ENCODE data around the gene COL6A5.
"Not testable (repeated sequence)": the region's sequence is repeated elsewhere in the genome, so short reads cannot be mapped to it uniquely, and the experiment has no call there.

DNA sequence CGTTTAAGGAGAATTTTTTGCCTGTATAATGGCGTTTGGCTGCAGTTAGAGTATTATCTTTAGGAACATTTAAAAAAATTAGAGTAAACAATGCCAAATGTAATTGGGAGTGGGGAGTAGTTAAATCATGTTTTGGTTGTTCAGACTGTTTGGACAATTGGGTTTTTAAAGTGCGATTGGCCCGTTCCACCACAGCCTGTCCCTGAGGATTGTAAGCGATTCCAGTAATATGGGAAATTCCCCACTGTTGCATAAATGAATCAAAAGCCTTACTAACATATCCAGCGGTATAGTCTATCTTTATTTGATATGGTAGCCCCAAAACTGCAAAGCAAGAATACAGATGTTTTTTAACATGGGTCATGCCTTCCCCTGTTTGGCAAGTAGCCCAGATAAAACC, 101.4 kb downstream of the COL6A5 start:
- not testable (repeated sequence) for TF ChIP-seq CTCF (IDR thresholded peaks at IDR 0.05; ENCODE audit: insufficient read depth, low read length); SPI1 (IDR thresholded peaks at IDR 0.05; ENCODE audit: borderline replicate concordance, low read depth); POLR2AphosphoS5 (IDR thresholded peaks at IDR 0.05; ENCODE audit: low read depth); GABPA (IDR thresholded peaks at IDR 0.05; ENCODE audit: low read depth)
- TF ChIP-seq, protein P1, sequence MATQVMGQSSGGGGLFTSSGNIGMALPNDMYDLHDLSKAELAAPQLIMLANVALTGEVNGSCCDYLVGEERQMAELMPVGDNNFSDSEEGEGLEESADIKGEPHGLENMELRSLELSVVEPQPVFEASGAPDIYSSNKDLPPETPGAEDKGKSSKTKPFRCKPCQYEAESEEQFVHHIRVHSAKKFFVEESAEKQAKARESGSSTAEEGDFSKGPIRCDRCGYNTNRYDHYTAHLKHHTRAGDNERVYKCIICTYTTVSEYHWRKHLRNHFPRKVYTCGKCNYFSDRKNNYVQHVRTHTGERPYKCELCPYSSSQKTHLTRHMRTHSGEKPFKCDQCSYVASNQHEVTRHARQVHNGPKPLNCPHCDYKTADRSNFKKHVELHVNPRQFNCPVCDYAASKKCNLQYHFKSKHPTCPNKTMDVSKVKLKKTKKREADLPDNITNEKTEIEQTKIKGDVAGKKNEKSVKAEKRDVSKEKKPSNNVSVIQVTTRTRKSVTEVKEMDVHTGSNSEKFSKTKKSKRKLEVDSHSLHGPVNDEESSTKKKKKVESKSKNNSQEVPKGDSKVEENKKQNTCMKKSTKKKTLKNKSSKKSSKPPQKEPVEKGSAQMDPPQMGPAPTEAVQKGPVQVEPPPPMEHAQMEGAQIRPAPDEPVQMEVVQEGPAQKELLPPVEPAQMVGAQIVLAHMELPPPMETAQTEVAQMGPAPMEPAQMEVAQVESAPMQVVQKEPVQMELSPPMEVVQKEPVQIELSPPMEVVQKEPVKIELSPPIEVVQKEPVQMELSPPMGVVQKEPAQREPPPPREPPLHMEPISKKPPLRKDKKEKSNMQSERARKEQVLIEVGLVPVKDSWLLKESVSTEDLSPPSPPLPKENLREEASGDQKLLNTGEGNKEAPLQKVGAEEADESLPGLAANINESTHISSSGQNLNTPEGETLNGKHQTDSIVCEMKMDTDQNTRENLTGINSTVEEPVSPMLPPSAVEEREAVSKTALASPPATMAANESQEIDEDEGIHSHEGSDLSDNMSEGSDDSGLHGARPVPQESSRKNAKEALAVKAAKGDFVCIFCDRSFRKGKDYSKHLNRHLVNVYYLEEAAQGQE (IDR thresholded peaks at IDR 0.05; ENCODE audit: insufficient replicate concordance, low read depth): not testable (repeated sequence)
